K562 (cell line): Measurements from ENCODE around the gene NOL8. TPM values are rescaled to one million over a fixed set of nuclear protein-coding genes. Genes with fewer than 3 reads are reported as not detected.

Experiments
- ATAC-seq: fragments of 200-7000 bp; cut with Tn5 transposase; 3 replicates; pipeline ENCODE4 v1.9.1; 2020; ENCODE audit warnings: moderate library complexity
- BruUV-seq: library from RNA; stranded (reverse); fragments of 400-500 nt; replicated peaks from 2 replicates; lab custom pipeline; 2021; lab: Mats Ljungman, UMichigan
- CTCF ChIA-PET: fragments of 300-600 bp; formaldehyde crosslinking; extraction: SDS; loops from one replicate; lab custom pipeline; 2021; ENCODE audit warnings: low intra/inter-chr PET ratio; lab: Yijun Ruan, JAX
- POLR2A ChIA-PET: fragments of 300-600, 350-650 bp; sonication (Branson Sonifier 250); formaldehyde crosslinking; extraction: SDS; loops from one replicate; lab custom pipeline; 2021; ENCODE audit warnings: antibody characterized with exemption, inconsistent platforms; lab: Yijun Ruan, JAX
- DNase-seq, 4 experiments: peaks; one replicate each; pipeline versions ENCODE4 v3.0.0 to v3.0.0-alpha.2; 2011 to 2018; ENCODE audit warnings: low spot score in 3 of 4, mixed read lengths in 3 of 4; ENCODE audit errors: extremely low read depth in 1 of 4
- FAIRE-seq: peaks from 2 replicates; lab custom pipeline; 2011; peaks lifted over from hg19 to GRCh38; lab: Jason Lieb, UNC
- H2AFZ ChIP-seq: 2 replicates; pipeline ENCODE4 v1.6.0; 2011; ENCODE audit warnings: low read depth, low read length, control low read depth, inconsistent platforms
- H3K27ac ChIP-seq: fragments of 200-600 bp; 3 replicates; pipeline ENCODE4 v1.8.0; 2011; ENCODE audit warnings: low read depth, mild to moderate bottlenecking, control low read depth, inconsistent platforms, low read length, moderate library complexity, mixed read lengths; ENCODE audit errors: extremely low read depth
- H3K27me3 ChIP-seq, 2 experiments: fragments of 300-600 bp in 1 of 2; 2 replicates in 1 of 2; 3 replicates in 1 of 2; pipeline versions ENCODE4 v1.6.0 to v1.8.0; 2011; ENCODE audit warnings: inconsistent platforms in 2 of 2, low read length in 2 of 2, mild to moderate bottlenecking in 1 of 2, mixed read lengths in 1 of 2, moderate library complexity in 1 of 2; ENCODE audit not compliant: control insufficient read depth in 2 of 2, insufficient read depth in 2 of 2
- H3K36me3 ChIP-seq: fragments of 300-600 bp; 3 replicates; pipeline ENCODE4 v1.8.0; 2011; ENCODE audit warnings: mild to moderate bottlenecking, low read length, inconsistent platforms; ENCODE audit not compliant: control insufficient read depth, insufficient read depth
- H3K4me1 ChIP-seq, 2 experiments: fragments of 200-600 bp in 1 of 2; replicated peaks in 1 of 2; 2 replicates in 1 of 2; 3 replicates in 1 of 2; pipeline versions ENCODE4 v1.5.1 to v1.8.0; 2011; ENCODE audit warnings: inconsistent platforms in 2 of 2, low read length in 2 of 2, mild to moderate bottlenecking in 1 of 2, mixed read lengths in 1 of 2, moderate library complexity in 1 of 2; ENCODE audit not compliant: control insufficient read depth in 2 of 2, insufficient read depth in 2 of 2
- H3K4me2 ChIP-seq: 2 replicates; pipeline ENCODE4 v1.6.1; 2011; ENCODE audit warnings: low read length, control low read depth, inconsistent platforms, mixed read lengths; ENCODE audit not compliant: insufficient read depth
- H3K4me3 ChIP-seq: fragments of 200-600 bp; sonication (generic), shearing (Covaris generic); 2 replicates; pipeline ENCODE4 v1.5.1; 2016; ENCODE audit warnings: control low read depth, inconsistent platforms
- H3K79me2 ChIP-seq: fragments of 200-600 bp; 3 replicates; pipeline ENCODE4 v1.8.0; 2011; ENCODE audit warnings: low read length, inconsistent platforms; ENCODE audit not compliant: control insufficient read depth, insufficient read depth
- H3K9ac ChIP-seq, 2 experiments: 2 replicates each; pipeline versions ENCODE4 v1.6.0 to v1.6.1; 2011; ENCODE audit warnings: low read depth in 2 of 2, low read length in 2 of 2, control low read depth in 1 of 2, inconsistent platforms in 1 of 2, mild to moderate bottlenecking in 1 of 2, mixed read lengths in 1 of 2; ENCODE audit not compliant: insufficient read depth in 1 of 2
- H3K9me1 ChIP-seq: one replicate; pipeline ENCODE4 v1.6.0; 2011; ENCODE audit warnings: inconsistent platforms, mild to moderate bottlenecking, low read length, moderate library complexity; ENCODE audit not compliant: control insufficient read depth, insufficient read depth
- H3K9me3 ChIP-seq: replicated peaks from 2 replicates; pipeline ENCODE4 v1.5.1; 2011; ENCODE audit warnings: low read depth, low read length, inconsistent platforms; ENCODE audit not compliant: control insufficient read depth, insufficient read depth
- H4K20me1 ChIP-seq: replicated peaks from 2 replicates; pipeline ENCODE4 v1.6.1; 2011; ENCODE audit warnings: low read length, inconsistent platforms, mixed read lengths; ENCODE audit not compliant: control insufficient read depth, insufficient read depth
- CSDE1 ChIP-seq, 2 experiments: fragments of 450-650 bp; IDR thresholded peaks; 2 replicates each; pipeline ENCODE4 v1.6.1; 2016; ENCODE audit warnings: mild to moderate bottlenecking in 1 of 2
- KAT7 ChIP-seq: sonication (generic); formaldehyde crosslinking; IDR thresholded peaks from 2 replicates; pipeline ENCODE4 v1.8.0; 2022; ENCODE audit warnings: missing genetic modification reagents, mild to moderate bottlenecking, borderline replicate concordance
- PHB ChIP-seq: fragments of 250-450 bp; sonication (Bioruptor Pico); IDR thresholded peaks from 2 replicates; pipeline ENCODE4 v1.5.0; 2021
- POLR2G ChIP-seq: fragments of 200-400 bp; formaldehyde crosslinking; IDR thresholded peaks from 2 replicates; pipeline ENCODE4 v1.6.1; 2017; ENCODE audit warnings: low read depth, mild to moderate bottlenecking, antibody characterized with exemption, low read length, moderate library complexity
- RAD21 ChIP-seq, 2 experiments: fragments of 250-450 bp in 1 of 2; fragments of 450-650 bp in 1 of 2; sonication (Bioruptor Pico) in 1 of 2; formaldehyde crosslinking in 1 of 2; IDR thresholded peaks in 1 of 2; conservative IDR thresholded peaks in 1 of 2; 2 replicates each; pipeline versions ENCODE4 v1.4.0 to v1.8.0; 2020 to 2022; ENCODE audit warnings: mild to moderate bottlenecking in 2 of 2, moderate library complexity in 1 of 2
- RBM34 ChIP-seq: fragments of 200-400 bp; formaldehyde crosslinking; IDR thresholded peaks from 2 replicates; pipeline ENCODE4 v1.6.1; 2018; ENCODE audit warnings: low read length, borderline replicate concordance; ENCODE audit not compliant: insufficient read depth
- SMAD2 ChIP-seq: fragments of 150-350 bp; IDR thresholded peaks from 2 replicates; pipeline ENCODE4 v1.6.1; 2014; ENCODE audit warnings: low read depth, mild to moderate bottlenecking, low read length
- TCF3 ChIP-seq: sonication (generic); formaldehyde crosslinking; IDR thresholded peaks from 2 replicates; pipeline ENCODE4 v1.4.0; 2020; ENCODE audit warnings: mild to moderate bottlenecking, missing genetic modification reagents
- ZNF431 ChIP-seq: sonication (generic); formaldehyde crosslinking; IDR thresholded peaks from 2 replicates; pipeline ENCODE4 v1.8.0; 2022; ENCODE audit warnings: mild to moderate bottlenecking, missing genetic modification reagents
- WGBS: fragments of 100-300 bp; shearing (Covaris generic); methylation state at CpG from one replicate; pipeline ENCODE4 v1.1.6; 2016; ENCODE audit warnings: low coverage, mixed read lengths; ENCODE audit not compliant: insufficient coverage; ENCODE audit errors: missing lambda C conversion rate; 5-methylcytosine and 5-hydroxymethylcytosine counted together
- in situ Hi-C: fragments of 300-500 bp; cut with MboI; formaldehyde crosslinking; loops from 4 replicates; pipeline ENCODE4 v1.15.0; 2018; ENCODE audit warnings: inconsistent platforms, mixed read lengths
- intact Hi-C: fragments of 100-400 bp; cut with micrococcal nuclease; formaldehyde crosslinking; loops from 2 replicates; pipeline ENCODE4 v1.14.2; 2022
- polyA plus RNA-seq, 8 experiments: library from polyadenylated mRNA; depleted of rRNA in 4 of 8; stranded (reverse) in 5 of 8; unstranded in 3 of 8; fragments of >200 nt; fragmentation: Nextera tagmentation in 2 of 8; fragmentation: Illumina TruSeq in 1 of 8; extraction: Ambion mirVana in 2 of 8; extraction: Trizol in 1 of 8; gene quantifications; 2 replicates each; pipeline versions ENCODE4 v1.2.1 to v1.2.3, GENCODE V29; 2011 to 2014; ENCODE audit warnings: inconsistent platforms in 1 of 8, missing spikeins in 1 of 8
- total RNA-seq, 7 experiments: library from RNA; depleted of rRNA in 6 of 7; stranded (reverse); fragments of >200 nt in 6 of 7; fragmentation: Illumina TruSeq in 2 of 7; extraction: Trizol in 2 of 7; gene quantifications; 2 replicates each; pipeline versions ENCODE4 v1.2.1 to v1.2.3, GENCODE V29; 2011 to 2021; ENCODE audit warnings: low replicate concordance in 1 of 7
- TF ChIP-seq, protein P1 (sequence below): sonication (generic); formaldehyde crosslinking; IDR thresholded peaks from 2 replicates; pipeline ENCODE4 v1.8.0; 2023; ENCODE audit warnings: mild to moderate bottlenecking, missing genetic modification reagents

NOL8 gene
- total and polyA plus RNA-seq, 9 of the 15 experiments (the other 6 are each of a cell fraction or from before 2014, with no cell fraction given): 51.3 to 91.5 (median 58.7) TPM

DNA sequence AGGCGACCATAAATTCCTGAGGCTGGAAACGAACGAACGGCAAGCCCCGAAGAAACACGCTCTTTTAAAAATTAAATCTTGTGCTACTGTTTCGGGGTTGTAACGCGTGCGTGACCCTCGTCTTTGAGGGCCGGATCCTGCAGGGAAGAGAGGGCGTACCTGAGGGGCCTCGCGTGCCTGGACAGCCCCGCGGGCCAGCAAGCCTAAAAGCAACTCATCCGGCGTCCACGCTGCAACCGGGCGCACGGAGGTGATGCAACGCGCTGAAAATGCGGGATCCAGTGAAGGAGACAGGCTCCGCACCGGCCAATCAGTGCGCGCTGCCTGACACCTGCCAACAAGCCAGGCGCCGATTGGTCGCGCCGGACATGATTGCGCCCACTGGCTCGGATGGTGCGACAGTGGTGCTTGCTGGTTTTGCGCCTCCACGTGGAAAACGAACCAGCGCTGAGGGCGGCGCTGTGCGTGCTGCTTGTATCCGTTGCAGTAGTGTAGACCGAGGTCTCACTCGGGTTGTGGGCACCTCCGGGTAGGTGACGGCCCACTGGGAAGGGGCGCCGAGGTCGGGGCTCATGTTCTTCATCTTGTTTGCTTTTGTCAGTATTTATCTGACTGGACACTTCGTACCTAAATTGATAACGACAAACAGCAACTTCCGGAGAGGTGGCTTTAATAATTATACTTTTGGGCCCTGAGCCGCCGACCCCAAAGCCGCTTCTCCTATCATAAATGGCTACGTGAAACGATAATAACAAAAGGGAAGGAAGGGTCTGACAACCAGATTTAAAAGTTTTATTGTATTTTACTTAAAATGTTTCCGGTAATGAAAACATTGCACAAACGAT is 31.5 kb downstream of the NOL8 start, which contains the start of gene IARS1 (continued):
- TF ChIP-seq POLR2G (peak; percentile 96), CSDE1 (IDR thresholded peaks at IDR 0.05) (0 out of 4 replicates have a peak, but pooled peaks of 1 of the 2 experiments have one; percentile 27), RBM34 (no peak), PHB (CRISPR knock-in tag) (no peak), TCF3 (peak; percentile 17; the same call in 1 of the 2 replicates), RAD21 (CRISPR knock-in tag; conservative IDR thresholded peaks at IDR 0.05 in 1 of 2, IDR thresholded peaks at IDR 0.05 in 1 of 2) (peak in 1 of 2 experiments; percentile 25; a peak in 2 of 4 replicates), ZNF431 (peak; percentile 76; the same call in 1 of the 2 replicates), SMAD2 (no peak)

DNA sequence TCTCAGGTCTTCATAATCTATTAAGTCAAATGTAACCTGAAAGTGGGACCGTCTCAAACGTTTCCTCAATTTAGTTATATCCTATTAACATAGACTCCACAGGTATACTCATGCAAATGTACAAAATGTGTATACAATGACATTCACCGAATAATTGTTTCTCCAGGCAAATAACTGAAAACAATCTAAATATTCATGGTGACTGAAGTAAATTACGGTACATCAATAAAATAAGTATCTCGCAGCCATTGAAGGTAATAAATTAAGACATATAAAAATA is 32.1 kb downstream of the NOL8 start:
- intact Hi-C loops (loop anchor here (2.0 kb wide), 1 partner anchor 32 kb away; the partner anchor contains the start of genes CENPP and NOL8), in situ Hi-C loops (no loop called here)
- H3K4me3 ChIP-seq: peak overlapping the region; percentile 70
- no TSS peak for BruUV-seq
- no peak for ATAC-seq
- no peaks in the 10 kb centered on the region for H3K9me3 ChIP-seq
- H3K4me2 ChIP-seq: peak overlapping the region; percentile 100
- H3K27ac ChIP-seq: peak overlapping the region; percentile 97
- H3K27me3 ChIP-seq: no peaks in the 10 kb centered on the region
- peaks cover 81% of the 10 kb centered on the region for H3K79me2 ChIP-seq
- peaks cover 7 to 23% of the 10 kb centered on the region in 2 experiments for H3K4me1 ChIP-seq
- H3K36me3 ChIP-seq: peaks cover 69% of the 10 kb centered on the region
- H3K9ac ChIP-seq: peak overlapping the region; percentile 96 to 100
- WGBS: 1% methylated on average over 5 of the region's 5 CpGs
- DNase-seq: no peak
- no peak for FAIRE-seq
- CTCF ChIA-PET: no interaction called here
- peaks cover 5% of the 10 kb centered on the region for H4K20me1 ChIP-seq
- no peaks in the 10 kb centered on the region for H3K9me1 ChIP-seq
- peak overlapping the region; percentile 80 for H2AFZ ChIP-seq
- POLR2A ChIA-PET: no interaction called here
- TF ChIP-seq, protein P1, sequence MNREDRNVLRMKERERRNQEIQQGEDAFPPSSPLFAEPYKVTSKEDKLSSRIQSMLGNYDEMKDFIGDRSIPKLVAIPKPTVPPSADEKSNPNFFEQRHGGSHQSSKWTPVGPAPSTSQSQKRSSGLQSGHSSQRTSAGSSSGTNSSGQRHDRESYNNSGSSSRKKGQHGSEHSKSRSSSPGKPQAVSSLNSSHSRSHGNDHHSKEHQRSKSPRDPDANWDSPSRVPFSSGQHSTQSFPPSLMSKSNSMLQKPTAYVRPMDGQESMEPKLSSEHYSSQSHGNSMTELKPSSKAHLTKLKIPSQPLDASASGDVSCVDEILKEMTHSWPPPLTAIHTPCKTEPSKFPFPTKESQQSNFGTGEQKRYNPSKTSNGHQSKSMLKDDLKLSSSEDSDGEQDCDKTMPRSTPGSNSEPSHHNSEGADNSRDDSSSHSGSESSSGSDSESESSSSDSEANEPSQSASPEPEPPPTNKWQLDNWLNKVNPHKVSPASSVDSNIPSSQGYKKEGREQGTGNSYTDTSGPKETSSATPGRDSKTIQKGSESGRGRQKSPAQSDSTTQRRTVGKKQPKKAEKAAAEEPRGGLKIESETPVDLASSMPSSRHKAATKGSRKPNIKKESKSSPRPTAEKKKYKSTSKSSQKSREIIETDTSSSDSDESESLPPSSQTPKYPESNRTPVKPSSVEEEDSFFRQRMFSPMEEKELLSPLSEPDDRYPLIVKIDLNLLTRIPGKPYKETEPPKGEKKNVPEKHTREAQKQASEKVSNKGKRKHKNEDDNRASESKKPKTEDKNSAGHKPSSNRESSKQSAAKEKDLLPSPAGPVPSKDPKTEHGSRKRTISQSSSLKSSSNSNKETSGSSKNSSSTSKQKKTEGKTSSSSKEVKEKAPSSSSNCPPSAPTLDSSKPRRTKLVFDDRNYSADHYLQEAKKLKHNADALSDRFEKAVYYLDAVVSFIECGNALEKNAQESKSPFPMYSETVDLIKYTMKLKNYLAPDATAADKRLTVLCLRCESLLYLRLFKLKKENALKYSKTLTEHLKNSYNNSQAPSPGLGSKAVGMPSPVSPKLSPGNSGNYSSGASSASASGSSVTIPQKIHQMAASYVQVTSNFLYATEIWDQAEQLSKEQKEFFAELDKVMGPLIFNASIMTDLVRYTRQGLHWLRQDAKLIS (CRISPR knock-in tag): peak; percentile 69; the same call in 1 of the 2 replicates
- peak; percentile 74; the same call in 1 of the 2 replicates for TF ChIP-seq KAT7
